Measurements from ENCODE around the gene NUDCD2.

DNA sequence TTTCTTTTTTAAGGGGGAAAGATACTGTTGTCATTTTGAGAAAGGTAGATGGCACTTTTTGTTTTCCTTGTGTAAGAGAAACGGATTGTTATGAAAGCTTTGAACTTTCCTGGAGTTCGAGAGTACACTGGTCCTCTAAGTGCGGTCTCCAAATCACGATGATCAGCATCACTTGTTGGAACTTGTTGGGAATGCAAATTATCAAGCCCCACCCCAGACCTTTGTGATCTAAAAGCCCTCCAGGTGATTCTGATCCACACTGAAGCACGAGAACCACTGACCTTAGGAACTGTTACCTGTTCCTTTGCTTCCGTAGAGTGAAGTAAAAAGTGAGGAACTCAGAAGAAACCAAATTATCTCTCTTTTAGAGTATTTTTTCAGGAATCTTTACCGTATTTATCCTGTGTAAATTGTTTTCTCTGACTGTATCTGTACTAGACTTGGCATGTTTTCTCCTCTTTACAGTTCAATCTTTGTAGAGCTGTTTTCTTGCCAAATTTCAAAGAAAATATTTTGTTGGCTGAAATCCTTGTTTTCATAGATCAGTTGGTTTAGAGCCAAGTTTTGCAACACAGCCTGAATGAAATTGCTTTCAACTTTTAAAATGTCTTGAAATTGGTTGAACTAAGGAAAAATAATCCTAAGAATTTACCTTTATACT, 49.5 kb upstream of the NUDCD2 start:
- TF ChIP-seq CTCF (IDR thresholded peaks at IDR 0.05; ENCODE audit: borderline replicate concordance, extremely low read depth, low read length, poor library complexity, severe bottlenecking) (no peak), EZH2 (IDR thresholded peaks at IDR 0.05; ENCODE audit: borderline replicate concordance, low read depth, low read length, severe bottlenecking) (no peak)

Measured in DND-41 (cell line).